ENCODE measurements around the gene CES3. TPM values are rescaled to one million over a fixed set of nuclear protein-coding genes. Genes with fewer than 3 reads are reported as not detected.

The CES3 gene
- total RNA-seq, 1 donor from 2014 or later = 1.5 TPM

- Histone ChIP-seq H3K9me3 (ENCODE audit: insufficient read depth, low read depth, low read length) (no peaks in the 10 kb centered on the region), H3K4me3 (ENCODE audit: insufficient read depth, low read depth, low read length) (no peak overlapping the region), H4K20me1 (ENCODE audit: insufficient read depth, low read length) (peaks cover 19% of the 10 kb centered on the region), H3K9ac (ENCODE audit: low read length) (no peak overlapping the region), H3K79me2 (ENCODE audit: insufficient read depth, low read length) (no peaks in the 10 kb centered on the region), H3K27me3 (ENCODE audit: insufficient read depth, low read length) (peaks cover 27% of the 10 kb centered on the region), H3K27ac (ENCODE audit: low read depth, low read length) (no peak overlapping the region), H3K4me2 (ENCODE audit: low read length) (peak overlapping the region; percentile 83), H2AFZ (ENCODE audit: low read depth, low read length) (no peak overlapping the region), H3K36me3 (ENCODE audit: insufficient read depth, low read length) (no peaks in the 10 kb centered on the region), H3K4me1 (ENCODE audit: insufficient read depth, low read length) (peaks cover 34% of the 10 kb centered on the region)
- no peak overlapping the region for H3K4me3 Mint-ChIP-seq (ENCODE audit: unreplicated experiment)
- no peak overlapping the region for H3K27ac Mint-ChIP-seq (ENCODE audit: unreplicated experiment)
- H3K27me3 Mint-ChIP-seq (ENCODE audit: low read depth, unreplicated experiment) = peaks cover 52% of the 10 kb centered on the region
- TF ChIP-seq CTCF (IDR thresholded peaks at IDR 0.05; ENCODE audit: insufficient read depth, low read depth, low read length) (no peak), EZH2 (IDR thresholded peaks at IDR 0.05; ENCODE audit: insufficient read depth, low read length) (no peak)
- peaks cover 21% of the 10 kb centered on the region for H3K4me1 Mint-ChIP-seq (ENCODE audit: low read depth, unreplicated experiment)
- no peaks in the 10 kb centered on the region for H3K9me3 Mint-ChIP-seq (ENCODE audit: unreplicated experiment)
- peaks cover 7% of the 10 kb centered on the region for H3K36me3 Mint-ChIP-seq (ENCODE audit: low read depth, unreplicated experiment)
- DNase-seq (ENCODE audit: low read depth) (peak; percentile 34), FAIRE-seq (no peak)
Observed at GRCh38 chr16:66923247-66923731, 37.8 kb upstream of the CES3 start.

- H3K27ac Mint-ChIP-seq (ENCODE audit: unreplicated experiment) = no peak overlapping the region
- DNase-seq (ENCODE audit: low read depth) = no peak
- H3K4me1 ChIP-seq (ENCODE audit: insufficient read depth, low read length) = peaks cover 37% of the 10 kb centered on the region
- peaks cover 27% of the 10 kb centered on the region for H3K27me3 ChIP-seq (ENCODE audit: insufficient read depth, low read length)
- H3K27ac ChIP-seq (ENCODE audit: low read depth, low read length) = no peak overlapping the region
- H3K36me3 ChIP-seq (ENCODE audit: insufficient read depth, low read length) = no peaks in the 10 kb centered on the region
- no peak overlapping the region for H2AFZ ChIP-seq (ENCODE audit: low read depth, low read length)
- peak overlapping the region; percentile 83 for H3K4me2 ChIP-seq (ENCODE audit: low read length)
- no peaks in the 10 kb centered on the region for H3K9me3 Mint-ChIP-seq (ENCODE audit: unreplicated experiment)
- H3K79me2 ChIP-seq (ENCODE audit: insufficient read depth, low read length) = no peaks in the 10 kb centered on the region
- H3K9me3 ChIP-seq (ENCODE audit: insufficient read depth, low read depth, low read length) = no peaks in the 10 kb centered on the region
- peaks cover 7% of the 10 kb centered on the region for H3K36me3 Mint-ChIP-seq (ENCODE audit: low read depth, unreplicated experiment)
- H3K4me3 Mint-ChIP-seq (ENCODE audit: unreplicated experiment) = no peak overlapping the region
- H4K20me1 ChIP-seq (ENCODE audit: insufficient read depth, low read length) = peaks cover 19% of the 10 kb centered on the region
- H3K4me3 ChIP-seq (ENCODE audit: insufficient read depth, low read depth, low read length) = no peak overlapping the region
- FAIRE-seq = no peak
- peaks cover 23% of the 10 kb centered on the region for H3K4me1 Mint-ChIP-seq (ENCODE audit: low read depth, unreplicated experiment)
- peaks cover 49% of the 10 kb centered on the region for H3K27me3 Mint-ChIP-seq (ENCODE audit: low read depth, unreplicated experiment)
- TF ChIP-seq EZH2 (IDR thresholded peaks at IDR 0.05; ENCODE audit: insufficient read depth, low read length) (no peak), CTCF (IDR thresholded peaks at IDR 0.05; ENCODE audit: insufficient read depth, low read depth, low read length) (no peak)
- H3K9ac ChIP-seq (ENCODE audit: low read length) = no peak overlapping the region
Observed at GRCh38 chr16:66923866-66924265, 37.2 kb upstream of the CES3 start.

- Histone ChIP-seq H2AFZ (ENCODE audit: low read depth, low read length) (peak overlapping the region; percentile 22), H3K27ac (ENCODE audit: low read depth, low read length) (no peak overlapping the region), H3K4me3 (ENCODE audit: insufficient read depth, low read depth, low read length) (peak overlapping the region; percentile 40), H3K27me3 (ENCODE audit: insufficient read depth, low read length) (peaks cover 20% of the 10 kb centered on the region), H3K9ac (ENCODE audit: low read length) (peak overlapping the region; percentile 49), H3K4me2 (ENCODE audit: low read length) (peak overlapping the region; percentile 83), H4K20me1 (ENCODE audit: insufficient read depth, low read length) (peaks cover 19% of the 10 kb centered on the region), H3K4me1 (ENCODE audit: insufficient read depth, low read length) (peaks cover 37% of the 10 kb centered on the region), H3K36me3 (ENCODE audit: insufficient read depth, low read length) (no peaks in the 10 kb centered on the region), H3K79me2 (ENCODE audit: insufficient read depth, low read length) (no peaks in the 10 kb centered on the region), H3K9me3 (ENCODE audit: insufficient read depth, low read depth, low read length) (no peaks in the 10 kb centered on the region)
- peaks cover 7% of the 10 kb centered on the region for H3K36me3 Mint-ChIP-seq (ENCODE audit: low read depth, unreplicated experiment)
- H3K27me3 Mint-ChIP-seq (ENCODE audit: low read depth, unreplicated experiment) = peaks cover 41% of the 10 kb centered on the region
- DNase-seq (ENCODE audit: low read depth) = no peak
- H3K9me3 Mint-ChIP-seq (ENCODE audit: unreplicated experiment) = no peaks in the 10 kb centered on the region
- FAIRE-seq = no peak
- H3K4me3 Mint-ChIP-seq (ENCODE audit: unreplicated experiment) = peak overlapping the region; percentile 80
- peaks cover 26% of the 10 kb centered on the region for H3K4me1 Mint-ChIP-seq (ENCODE audit: low read depth, unreplicated experiment)
- no peak overlapping the region for H3K27ac Mint-ChIP-seq (ENCODE audit: unreplicated experiment)
- TF ChIP-seq EZH2 (IDR thresholded peaks at IDR 0.05; ENCODE audit: insufficient read depth, low read length) (no peak), CTCF (IDR thresholded peaks at IDR 0.05; ENCODE audit: insufficient read depth, low read depth, low read length) (no peak)
Observed at GRCh38 chr16:66924527-66925321, 36.3 kb upstream of the CES3 start.
